Stimulated activated CD4-positive, alpha-beta T cell treated with anti-CD3 and anti-CD28 coated beads, TNF-alpha, amount 100 ng/mL, for 48 hours (primary cell): ENCODE results near the gene PLK4.
"Not testable (repeated sequence)": the region's sequence is repeated elsewhere in the genome, so short reads cannot be mapped to it uniquely, and the experiment has no call there.

Source experiments
- DNase-seq, 3 donors: peaks; one replicate each; pipeline ENCODE4 v3.0.0-alpha.2; 2020; ENCODE audit warnings: low read depth in 3 of 3

PLK4 gene

GRCh38 chr4:127905029-127905428 lies 24.3 kb downstream of the PLK4 start:
- DNase-seq: no peak

- no peak for DNase-seq
Measured at GRCh38 chr4:127916512-127916911, 35.8 kb downstream of the PLK4 start.

- DNase-seq: no peak
Measured at GRCh38 chr4:127917151-127917550, 36.5 kb downstream of the PLK4 start.

- no peak for DNase-seq
Measured at GRCh38 chr4:127920521-127920920, 39.8 kb downstream of the PLK4 start.

- no peak for DNase-seq
Measured at GRCh38 chr4:127922226-127922625, 41.5 kb downstream of the PLK4 start.

GRCh38 chr4:127925720-127926119 lies 45.0 kb downstream of the PLK4 start:
- not testable (repeated sequence) for DNase-seq

- no peak for DNase-seq
Measured at GRCh38 chr4:127930175-127930574, 49.5 kb downstream of the PLK4 start.

GRCh38 chr4:127931836-127932235 lies 51.1 kb downstream of the PLK4 start:
- not testable (repeated sequence) for DNase-seq

- no peak for DNase-seq
Measured at GRCh38 chr4:127936974-127937373, 56.3 kb downstream of the PLK4 start.
